SK-N-SH treated with all-trans-retinoic acid at 6 μM for 48 hours (cell line): Measurements from ENCODE around the gene FOXO3.

Experiments
- ATAC-seq: fragments of 200-7000 bp; cut with Tn5 transposase; 3 replicates; pipeline ENCODE4 v1.9.1; 2020; ENCODE audit warnings: mild to moderate bottlenecking, moderate library complexity
- ARNTL ChIP-seq: fragments of 450-650 bp; formaldehyde crosslinking; IDR thresholded peaks from 2 replicates; pipeline ENCODE4 v1.5.0; 2020; ENCODE audit warnings: low read depth, mild to moderate bottlenecking, moderate library complexity, borderline replicate concordance
- BACH2 ChIP-seq: fragments of 250-450 bp; sonication (Bioruptor Pico); IDR thresholded peaks from 2 replicates; pipeline ENCODE4 v1.9.0; 2021; ENCODE audit warnings: mild to moderate bottlenecking, borderline replicate concordance
- CREB5 ChIP-seq: fragments of 250-450 bp; sonication (Bioruptor Pico); IDR thresholded peaks from 2 replicates; pipeline ENCODE4 v1.5.1; 2020; ENCODE audit warnings: low read depth, mild to moderate bottlenecking, moderate library complexity
- CSDC2 ChIP-seq: fragments of 250-450 bp; sonication (Bioruptor Pico); IDR thresholded peaks from 2 replicates; pipeline ENCODE4 v1.5.0; 2020; ENCODE audit warnings: mild to moderate bottlenecking, moderate library complexity
- ESRRG ChIP-seq: fragments of 250-450 bp; sonication (Bioruptor Pico); IDR thresholded peaks from 2 replicates; pipeline ENCODE4 v1.6.1; 2021; ENCODE audit warnings: mild to moderate bottlenecking
- GLIS3 ChIP-seq: fragments of 250-450 bp; sonication (Bioruptor Pico); IDR thresholded peaks from 2 replicates; pipeline ENCODE4 v1.5.0; 2020; ENCODE audit warnings: mild to moderate bottlenecking, moderate library complexity
- ISL1 ChIP-seq: fragments of 250-450 bp; sonication (Bioruptor Pico); IDR thresholded peaks from 2 replicates; pipeline ENCODE4 v2.1.2; 2022; ENCODE audit warnings: mild to moderate bottlenecking, moderate library complexity
- OSR1 ChIP-seq: fragments of 250-450 bp; sonication (Bioruptor Pico); IDR thresholded peaks from 2 replicates; pipeline ENCODE4 v1.8.0; 2022; ENCODE audit warnings: moderate library complexity, mild to moderate bottlenecking, inconsistent platforms
- POU6F1 ChIP-seq: fragments of 250-450 bp; sonication (Bioruptor Pico); IDR thresholded peaks from 2 replicates; pipeline ENCODE4 v1.8.0; 2021; ENCODE audit warnings: low read depth, mild to moderate bottlenecking, moderate library complexity, borderline replicate concordance
- PPARA ChIP-seq: fragments of 250-450 bp; sonication (Bioruptor Pico); IDR thresholded peaks from 2 replicates; pipeline ENCODE4 v1.5.0; 2020; ENCODE audit warnings: mild to moderate bottlenecking, borderline replicate concordance
- RARB ChIP-seq: fragments of 250-450 bp; sonication (Bioruptor Pico); IDR thresholded peaks from 2 replicates; pipeline ENCODE4 v1.8.0; 2021; ENCODE audit warnings: mild to moderate bottlenecking, moderate library complexity
- SNAI2 ChIP-seq: fragments of 250-450 bp; sonication (Bioruptor Pico); IDR thresholded peaks from 2 replicates; pipeline ENCODE4 v1.5.0; 2020; ENCODE audit warnings: mild to moderate bottlenecking, moderate library complexity
- TCF4 ChIP-seq: fragments of 250-450 bp; sonication (Bioruptor Pico); IDR thresholded peaks from 2 replicates; pipeline ENCODE4 v1.8.0; 2021; ENCODE audit warnings: mild to moderate bottlenecking, moderate library complexity, borderline replicate concordance
- TOX ChIP-seq: fragments of 250-450 bp; sonication (Bioruptor Pico); IDR thresholded peaks from 2 replicates; pipeline ENCODE4 v1.8.0; 2021; ENCODE audit warnings: mild to moderate bottlenecking, moderate library complexity, borderline replicate concordance
- TSHZ2 ChIP-seq: fragments of 250-450 bp; sonication (Bioruptor Pico); IDR thresholded peaks from 2 replicates; pipeline ENCODE4 v1.5.0; 2020; ENCODE audit warnings: mild to moderate bottlenecking, moderate library complexity
- ZC3H10 ChIP-seq: fragments of 250-450 bp; sonication (Bioruptor Pico); IDR thresholded peaks from 2 replicates; pipeline ENCODE4 v1.5.1; 2021; ENCODE audit warnings: mild to moderate bottlenecking, moderate library complexity
- ZFP3 ChIP-seq: fragments of 250-450 bp; sonication (Bioruptor Pico); IDR thresholded peaks from 2 replicates; pipeline ENCODE4 v1.5.0; 2020; ENCODE audit warnings: mild to moderate bottlenecking, moderate library complexity
- ZFP30 ChIP-seq: fragments of 450-650 bp; formaldehyde crosslinking; IDR thresholded peaks from 2 replicates; pipeline ENCODE4 v1.5.0; 2022; ENCODE audit warnings: mild to moderate bottlenecking, moderate library complexity
- ZNF565 ChIP-seq: fragments of 450-650 bp; formaldehyde crosslinking; conservative IDR thresholded peaks from 2 replicates; pipeline ENCODE4 v1.5.0; 2020; ENCODE audit warnings: low read depth, mild to moderate bottlenecking, moderate library complexity
- ZNF70 ChIP-seq: fragments of 450-650 bp; formaldehyde crosslinking; IDR thresholded peaks from 2 replicates; pipeline ENCODE4 v1.5.0; 2020; ENCODE audit warnings: mild to moderate bottlenecking, moderate library complexity
- ZNF8 ChIP-seq: fragments of 450-650 bp; formaldehyde crosslinking; IDR thresholded peaks from 2 replicates; pipeline ENCODE4 v1.5.0; 2020; ENCODE audit warnings: mild to moderate bottlenecking, moderate library complexity

The FOXO3 gene

GRCh38 chr6:108627692-108628550, 67.2 kb downstream of the FOXO3 start:
- ATAC-seq: no peak
- TF ChIP-seq ZNF565 (CRISPR knock-in tag) (no peak), TOX (CRISPR knock-in tag) (no peak), ZC3H10 (CRISPR knock-in tag) (no peak), PPARA (CRISPR knock-in tag) (no peak), TSHZ2 (CRISPR knock-in tag) (no peak), TCF4 (no peak), RARB (CRISPR knock-in tag) (no peak), ZFP3 (no peak), CREB5 (CRISPR knock-in tag) (no peak), ARNTL (CRISPR knock-in tag) (no peak)

- ATAC-seq: no peak
These were observed 69.5 kb downstream of the FOXO3 start for GRCh38 chr6:108630050-108630714.

GRCh38 chr6:108632441-108632840, 71.7 kb downstream of the FOXO3 start:
- no peak for ATAC-seq
- TF ChIP-seq ARNTL (CRISPR knock-in tag): no peak
- no peak for TF ChIP-seq ESRRG (CRISPR knock-in tag)
- no peak for TF ChIP-seq ISL1 (CRISPR knock-in tag)
- TF ChIP-seq POU6F1 (CRISPR knock-in tag): no peak
- no peak for TF ChIP-seq CSDC2
- TF ChIP-seq ZNF8 (CRISPR knock-in tag): no peak
- no peak for TF ChIP-seq ZNF70
- no peak for TF ChIP-seq ZFP30 (CRISPR knock-in tag)
- TF ChIP-seq CREB5 (CRISPR knock-in tag): no peak
- no peak for TF ChIP-seq ZC3H10 (CRISPR knock-in tag)
- TF ChIP-seq GLIS3: no peak
- no peak for TF ChIP-seq TOX (CRISPR knock-in tag)
- no peak for TF ChIP-seq ZNF565 (CRISPR knock-in tag)
- no peak for TF ChIP-seq ZFP3
- TF ChIP-seq RARB (CRISPR knock-in tag): no peak
- TF ChIP-seq SNAI2 (CRISPR knock-in tag): no peak
- no peak for TF ChIP-seq OSR1 (CRISPR knock-in tag)
- TF ChIP-seq TCF4: no peak

More at GRCh38 chr6:108630050-108630714, 69.5 kb downstream of the FOXO3 start:
- no peak for TF ChIP-seq TCF4

- no peak for TF ChIP-seq POU6F1 (CRISPR knock-in tag)
- TF ChIP-seq ZFP30 (CRISPR knock-in tag): no peak
- TF ChIP-seq CSDC2: no peak
- TF ChIP-seq ESRRG (CRISPR knock-in tag): no peak
- TF ChIP-seq OSR1 (CRISPR knock-in tag): no peak
- no peak for TF ChIP-seq BACH2 (CRISPR knock-in tag)
- no peak for ATAC-seq
These were observed 72.7 kb downstream of the FOXO3 start for GRCh38 chr6:108633436-108633835.
